K562 (cell line): ENCODE data around the gene KRI1. TPM values are rescaled to one million over a fixed set of nuclear protein-coding genes. Genes with fewer than 3 reads are reported as not detected.

Source experiments
- ATAC-seq: fragments of 200-7000 bp; cut with Tn5 transposase; 3 replicates; pipeline ENCODE4 v1.9.1; 2020; ENCODE audit warnings: moderate library complexity
- BruUV-seq: library from RNA; stranded (reverse); fragments of 400-500 nt; replicated peaks from 2 replicates; lab custom pipeline; 2021; lab: Mats Ljungman, UMichigan
- CTCF ChIA-PET: fragments of 300-600 bp; formaldehyde crosslinking; extraction: SDS; loops from one replicate; lab custom pipeline; 2021; ENCODE audit warnings: low intra/inter-chr PET ratio; lab: Yijun Ruan, JAX
- POLR2A ChIA-PET: fragments of 300-600, 350-650 bp; sonication (Branson Sonifier 250); formaldehyde crosslinking; extraction: SDS; loops from one replicate; lab custom pipeline; 2021; ENCODE audit warnings: antibody characterized with exemption, inconsistent platforms; lab: Yijun Ruan, JAX
- DNase-seq, 4 experiments: peaks; one replicate each; pipeline versions ENCODE4 v3.0.0 to v3.0.0-alpha.2; 2011 to 2018; ENCODE audit warnings: low spot score in 3 of 4, mixed read lengths in 3 of 4; ENCODE audit errors: extremely low read depth in 1 of 4
- FAIRE-seq: peaks from 2 replicates; lab custom pipeline; 2011; peaks lifted over from hg19 to GRCh38; lab: Jason Lieb, UNC
- H2AFZ ChIP-seq: 2 replicates; pipeline ENCODE4 v1.6.0; 2011; ENCODE audit warnings: low read depth, low read length, control low read depth, inconsistent platforms
- H3K27ac ChIP-seq: fragments of 200-600 bp; 3 replicates; pipeline ENCODE4 v1.8.0; 2011; ENCODE audit warnings: low read depth, mild to moderate bottlenecking, control low read depth, inconsistent platforms, low read length, moderate library complexity, mixed read lengths; ENCODE audit errors: extremely low read depth
- H3K27me3 ChIP-seq, 2 experiments: fragments of 300-600 bp in 1 of 2; 2 replicates in 1 of 2; 3 replicates in 1 of 2; pipeline versions ENCODE4 v1.6.0 to v1.8.0; 2011; ENCODE audit warnings: inconsistent platforms in 2 of 2, low read length in 2 of 2, mild to moderate bottlenecking in 1 of 2, mixed read lengths in 1 of 2, moderate library complexity in 1 of 2; ENCODE audit not compliant: control insufficient read depth in 2 of 2, insufficient read depth in 2 of 2
- H3K36me3 ChIP-seq: fragments of 300-600 bp; 3 replicates; pipeline ENCODE4 v1.8.0; 2011; ENCODE audit warnings: mild to moderate bottlenecking, low read length, inconsistent platforms; ENCODE audit not compliant: control insufficient read depth, insufficient read depth
- H3K4me1 ChIP-seq, 2 experiments: fragments of 200-600 bp in 1 of 2; replicated peaks in 1 of 2; 2 replicates in 1 of 2; 3 replicates in 1 of 2; pipeline versions ENCODE4 v1.5.1 to v1.8.0; 2011; ENCODE audit warnings: inconsistent platforms in 2 of 2, low read length in 2 of 2, mild to moderate bottlenecking in 1 of 2, mixed read lengths in 1 of 2, moderate library complexity in 1 of 2; ENCODE audit not compliant: control insufficient read depth in 2 of 2, insufficient read depth in 2 of 2
- H3K4me2 ChIP-seq: 2 replicates; pipeline ENCODE4 v1.6.1; 2011; ENCODE audit warnings: low read length, control low read depth, inconsistent platforms, mixed read lengths; ENCODE audit not compliant: insufficient read depth
- H3K4me3 ChIP-seq: fragments of 200-600 bp; sonication (generic), shearing (Covaris generic); 2 replicates; pipeline ENCODE4 v1.5.1; 2016; ENCODE audit warnings: control low read depth, inconsistent platforms
- H3K79me2 ChIP-seq: fragments of 200-600 bp; 3 replicates; pipeline ENCODE4 v1.8.0; 2011; ENCODE audit warnings: low read length, inconsistent platforms; ENCODE audit not compliant: control insufficient read depth, insufficient read depth
- H3K9ac ChIP-seq, 2 experiments: 2 replicates each; pipeline versions ENCODE4 v1.6.0 to v1.6.1; 2011; ENCODE audit warnings: low read depth in 2 of 2, low read length in 2 of 2, control low read depth in 1 of 2, inconsistent platforms in 1 of 2, mild to moderate bottlenecking in 1 of 2, mixed read lengths in 1 of 2; ENCODE audit not compliant: insufficient read depth in 1 of 2
- H3K9me1 ChIP-seq: one replicate; pipeline ENCODE4 v1.6.0; 2011; ENCODE audit warnings: inconsistent platforms, mild to moderate bottlenecking, low read length, moderate library complexity; ENCODE audit not compliant: control insufficient read depth, insufficient read depth
- H3K9me3 ChIP-seq: replicated peaks from 2 replicates; pipeline ENCODE4 v1.5.1; 2011; ENCODE audit warnings: low read depth, low read length, inconsistent platforms; ENCODE audit not compliant: control insufficient read depth, insufficient read depth
- H4K20me1 ChIP-seq: replicated peaks from 2 replicates; pipeline ENCODE4 v1.6.1; 2011; ENCODE audit warnings: low read length, inconsistent platforms, mixed read lengths; ENCODE audit not compliant: control insufficient read depth, insufficient read depth
- ASH1L ChIP-seq: fragments of 450-650 bp; IDR thresholded peaks from 2 replicates; pipeline ENCODE4 v1.6.1; 2018; ENCODE audit warnings: borderline replicate concordance, mild to moderate bottlenecking, low read depth; ENCODE audit not compliant: partially characterized antibody
- POLR2G ChIP-seq: fragments of 200-400 bp; formaldehyde crosslinking; IDR thresholded peaks from 2 replicates; pipeline ENCODE4 v1.6.1; 2017; ENCODE audit warnings: low read depth, mild to moderate bottlenecking, antibody characterized with exemption, low read length, moderate library complexity
- RBFOX2 ChIP-seq: fragments of 200-400 bp; formaldehyde crosslinking; IDR thresholded peaks from 2 replicates; pipeline ENCODE4 v1.6.1; 2017; ENCODE audit warnings: low read depth, mild to moderate bottlenecking, low read length, moderate library complexity
- RFX7 ChIP-seq: fragments of 250-450 bp; sonication (Bioruptor Pico); IDR thresholded peaks from 2 replicates; pipeline ENCODE4 v1.5.1; 2021; ENCODE audit warnings: mild to moderate bottlenecking
- WGBS: fragments of 100-300 bp; shearing (Covaris generic); methylation state at CpG from one replicate; pipeline ENCODE4 v1.1.6; 2016; ENCODE audit warnings: low coverage, mixed read lengths; ENCODE audit not compliant: insufficient coverage; ENCODE audit errors: missing lambda C conversion rate; 5-methylcytosine and 5-hydroxymethylcytosine counted together
- in situ Hi-C: fragments of 300-500 bp; cut with MboI; formaldehyde crosslinking; loops from 4 replicates; pipeline ENCODE4 v1.15.0; 2018; ENCODE audit warnings: inconsistent platforms, mixed read lengths
- intact Hi-C: fragments of 100-400 bp; cut with micrococcal nuclease; formaldehyde crosslinking; loops from 2 replicates; pipeline ENCODE4 v1.14.2; 2022
- polyA plus RNA-seq, 8 experiments: library from polyadenylated mRNA; depleted of rRNA in 4 of 8; stranded (reverse) in 5 of 8; unstranded in 3 of 8; fragments of >200 nt; fragmentation: Nextera tagmentation in 2 of 8; fragmentation: Illumina TruSeq in 1 of 8; extraction: Ambion mirVana in 2 of 8; extraction: Trizol in 1 of 8; gene quantifications; 2 replicates each; pipeline versions ENCODE4 v1.2.1 to v1.2.3, GENCODE V29; 2011 to 2014; ENCODE audit warnings: inconsistent platforms in 1 of 8, missing spikeins in 1 of 8
- total RNA-seq, 7 experiments: library from RNA; depleted of rRNA in 6 of 7; stranded (reverse); fragments of >200 nt in 6 of 7; fragmentation: Illumina TruSeq in 2 of 7; extraction: Trizol in 2 of 7; gene quantifications; 2 replicates each; pipeline versions ENCODE4 v1.2.1 to v1.2.3, GENCODE V29; 2011 to 2021; ENCODE audit warnings: low replicate concordance in 1 of 7
- TF ChIP-seq, protein P1 (sequence below), 3 experiments: fragments of 200-800 bp in 1 of 3; fragments of 250-450 bp in 1 of 3; fragments of 450-650 bp in 1 of 3; sonication (Bioruptor Pico) in 1 of 3; sonication (Bioruptor generic) in 1 of 3; formaldehyde crosslinking in 1 of 3; IDR thresholded peaks; 2 replicates each; pipeline versions ENCODE4 v1.6.1 to v1.8.0; 2016 to 2022; ENCODE audit warnings: mild to moderate bottlenecking in 2 of 3, missing genetic modification characterization in 2 of 3, missing compliant biosample characterization in 1 of 3, moderate library complexity in 1 of 3

Gene KRI1
- total and polyA plus RNA-seq, 9 of the 15 experiments (the other 6 are each of a cell fraction or from before 2014, with no cell fraction given), result 1.1 to 50.7 (median 24.7) TPM

- Histone ChIP-seq H4K20me1 (peaks cover 4% of the 10 kb centered on the region), H3K4me2 (no peak overlapping the region), H3K4me1 (peaks cover 2 to 38% of the 10 kb centered on the region in 2 experiments; a peak in 4 of 5 replicates), H3K9me1 (no peaks in the 10 kb centered on the region), H3K27me3 (no peaks in the 10 kb centered on the region), H3K36me3 (peaks cover 53% of the 10 kb centered on the region), H3K79me2 (peaks cover 32% of the 10 kb centered on the region), H2AFZ (no peak overlapping the region), H3K27ac (no peak overlapping the region), H3K9ac (peak overlapping the region in 1 of 2 experiments; percentile 65; a peak in 2 of 4 replicates), H3K4me3 (no peak overlapping the region)
- 96% methylated on average over 14 of the region's 17 CpGs for WGBS
- POLR2A ChIA-PET, result interaction anchor here (0.6 to 1.0 kb wide), 4 partner anchors 9 to 171 kb away, joined by 3 to 4 read pairs (median 3); partner anchors contain the start of genes DNM2 and S1PR5
- CTCF ChIA-PET, result no interaction called here
- BruUV-seq, result TSS peak; percentile 35
- FAIRE-seq, result no peak
- intact Hi-C loops, result no loop called here
- DNase-seq, result no peak
- TF ChIP-seq, protein P1, sequence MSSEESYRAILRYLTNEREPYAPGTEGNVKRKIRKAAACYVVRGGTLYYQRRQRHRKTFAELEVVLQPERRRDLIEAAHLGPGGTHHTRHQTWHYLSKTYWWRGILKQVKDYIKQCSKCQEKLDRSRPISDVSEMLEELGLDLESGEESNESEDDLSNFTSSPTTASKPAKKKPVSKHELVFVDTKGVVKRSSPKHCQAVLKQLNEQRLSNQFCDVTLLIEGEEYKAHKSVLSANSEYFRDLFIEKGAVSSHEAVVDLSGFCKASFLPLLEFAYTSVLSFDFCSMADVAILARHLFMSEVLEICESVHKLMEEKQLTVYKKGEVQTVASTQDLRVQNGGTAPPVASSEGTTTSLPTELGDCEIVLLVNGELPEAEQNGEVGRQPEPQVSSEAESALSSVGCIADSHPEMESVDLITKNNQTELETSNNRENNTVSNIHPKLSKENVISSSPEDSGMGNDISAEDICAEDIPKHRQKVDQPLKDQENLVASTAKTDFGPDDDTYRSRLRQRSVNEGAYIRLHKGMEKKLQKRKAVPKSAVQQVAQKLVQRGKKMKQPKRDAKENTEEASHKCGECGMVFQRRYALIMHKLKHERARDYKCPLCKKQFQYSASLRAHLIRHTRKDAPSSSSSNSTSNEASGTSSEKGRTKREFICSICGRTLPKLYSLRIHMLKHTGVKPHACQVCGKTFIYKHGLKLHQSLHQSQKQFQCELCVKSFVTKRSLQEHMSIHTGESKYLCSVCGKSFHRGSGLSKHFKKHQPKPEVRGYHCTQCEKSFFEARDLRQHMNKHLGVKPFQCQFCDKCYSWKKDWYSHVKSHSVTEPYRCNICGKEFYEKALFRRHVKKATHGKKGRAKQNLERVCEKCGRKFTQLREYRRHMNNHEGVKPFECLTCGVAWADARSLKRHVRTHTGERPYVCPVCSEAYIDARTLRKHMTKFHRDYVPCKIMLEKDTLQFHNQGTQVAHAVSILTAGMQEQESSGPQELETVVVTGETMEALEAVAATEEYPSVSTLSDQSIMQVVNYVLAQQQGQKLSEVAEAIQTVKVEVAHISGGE (CRISPR knock-in tag; IDR thresholded peaks at IDR 0.05), result no peak
- TF ChIP-seq ASH1L (no peak), POLR2G (peak; percentile 52), RFX7 (no peak), RBFOX2 (peak; percentile 66)
- TF ChIP-seq, all 486 proteins: peak for 2
- in situ Hi-C loops, result no loop called here
- ATAC-seq, result no peak
- H3K9me3 ChIP-seq, result no peaks in the 10 kb centered on the region
These were observed 19.0 kb downstream of the KRI1 start for GRCh38 chr19:10546817-10547216.
